ENCODE data around the gene PTPN9.
"Not testable (repeated sequence)": the region's sequence is repeated elsewhere in the genome, so short reads cannot be mapped to it uniquely, and the experiment has no call there.

Gene PTPN9

GRCh38 chr15:75570126-75570845, 8.8 kb downstream of the PTPN9 start:
- Histone ChIP-seq H3K27me3 (replicated peaks; ENCODE audit: insufficient read depth, low read length) (no peaks in the 10 kb centered on the region), H3F3A (ENCODE audit: insufficient read depth, low read length) (no peaks in the 10 kb centered on the region), H2AFZ (ENCODE audit: low read length) (no peak overlapping the region), H3K4me3 (ENCODE audit: low read length) (no peak overlapping the region), H3K9me2 (replicated peaks; ENCODE audit: insufficient read depth, low read length) (no peaks in the 10 kb centered on the region), H3K4me1 (ENCODE audit: low read length) (no peaks in the 10 kb centered on the region), H3K9me3 (replicated peaks; ENCODE audit: insufficient read depth, low read length) (no peaks in the 10 kb centered on the region), H3K36me3 (replicated peaks; ENCODE audit: insufficient read depth, low read length) (no peaks in the 10 kb centered on the region), H4K20me1 (ENCODE audit: insufficient read depth, low read length) (no peaks in the 10 kb centered on the region), H3K79me2 (ENCODE audit: low read length) (0 out of 2 replicates have a peak, but pooled peaks cover 12% of the 10 kb centered on the region), H3K27ac (ENCODE audit: low read length) (no peak overlapping the region), H3K9ac (ENCODE audit: low read length) (no peak overlapping the region), H3K4me2 (ENCODE audit: low read depth, low read length) (no peak overlapping the region)
- DNase-seq = no peak
- no peak for TF ChIP-seq EZH2phosphoT487 (IDR thresholded peaks at IDR 0.05; ENCODE audit: low read length)
- TF ChIP-seq, protein P1, sequence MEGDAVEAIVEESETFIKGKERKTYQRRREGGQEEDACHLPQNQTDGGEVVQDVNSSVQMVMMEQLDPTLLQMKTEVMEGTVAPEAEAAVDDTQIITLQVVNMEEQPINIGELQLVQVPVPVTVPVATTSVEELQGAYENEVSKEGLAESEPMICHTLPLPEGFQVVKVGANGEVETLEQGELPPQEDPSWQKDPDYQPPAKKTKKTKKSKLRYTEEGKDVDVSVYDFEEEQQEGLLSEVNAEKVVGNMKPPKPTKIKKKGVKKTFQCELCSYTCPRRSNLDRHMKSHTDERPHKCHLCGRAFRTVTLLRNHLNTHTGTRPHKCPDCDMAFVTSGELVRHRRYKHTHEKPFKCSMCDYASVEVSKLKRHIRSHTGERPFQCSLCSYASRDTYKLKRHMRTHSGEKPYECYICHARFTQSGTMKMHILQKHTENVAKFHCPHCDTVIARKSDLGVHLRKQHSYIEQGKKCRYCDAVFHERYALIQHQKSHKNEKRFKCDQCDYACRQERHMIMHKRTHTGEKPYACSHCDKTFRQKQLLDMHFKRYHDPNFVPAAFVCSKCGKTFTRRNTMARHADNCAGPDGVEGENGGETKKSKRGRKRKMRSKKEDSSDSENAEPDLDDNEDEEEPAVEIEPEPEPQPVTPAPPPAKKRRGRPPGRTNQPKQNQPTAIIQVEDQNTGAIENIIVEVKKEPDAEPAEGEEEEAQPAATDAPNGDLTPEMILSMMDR (IDR thresholded peaks at IDR 0.05; ENCODE audit: low read length) = no peak
- TF ChIP-seq EZH2 (optimal IDR thresholded peaks at IDR 0.05; ENCODE audit: low read depth, low read length) = no peak

DNA sequence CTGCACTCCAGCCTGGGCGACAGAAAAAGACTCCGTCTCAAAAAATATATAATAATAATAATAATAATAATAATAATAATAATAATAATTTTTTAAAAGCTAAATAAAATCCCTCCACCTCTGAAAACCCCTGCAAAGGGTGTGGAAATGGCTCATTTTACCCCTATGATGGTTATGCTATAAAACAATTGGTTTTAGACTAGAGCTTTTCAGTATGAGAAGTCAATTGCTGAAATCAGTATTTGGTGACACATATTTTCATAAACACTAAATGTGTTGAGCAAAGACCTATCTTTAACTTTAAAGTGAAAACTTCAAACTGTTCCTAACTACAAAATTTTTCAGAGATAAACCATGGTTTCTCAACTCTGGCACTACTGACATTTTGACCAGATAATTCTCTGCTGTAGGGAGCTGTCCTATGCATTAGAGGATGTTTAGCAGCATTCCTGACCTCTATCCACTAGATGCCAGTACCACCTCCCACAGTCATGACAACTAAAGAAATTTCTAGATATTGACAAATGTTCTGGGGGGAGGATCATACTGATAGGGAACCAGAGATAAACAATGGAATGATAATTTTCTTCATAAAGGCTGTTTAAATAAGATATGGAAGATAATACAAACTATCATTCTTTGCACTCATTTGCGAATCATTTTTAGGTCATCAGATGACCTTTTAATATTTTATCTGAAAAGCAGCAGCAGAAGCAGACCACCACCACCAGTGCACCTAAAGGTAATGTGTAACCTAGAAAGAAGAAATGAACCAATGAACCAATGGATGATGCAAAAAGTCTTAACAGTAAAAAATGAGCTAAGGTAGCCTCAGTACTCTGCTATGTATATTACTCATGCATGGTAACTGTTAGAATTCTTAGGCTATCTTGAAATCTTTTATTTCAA, 13.8 kb downstream of the PTPN9 start:
- H3F3A ChIP-seq (ENCODE audit: insufficient read depth, low read length) = no peaks in the 10 kb centered on the region
- H3K9me3 ChIP-seq (replicated peaks; ENCODE audit: insufficient read depth, low read length) = no peaks in the 10 kb centered on the region
- no peaks in the 10 kb centered on the region for H3K79me2 ChIP-seq (ENCODE audit: low read length)
- H3K4me1 ChIP-seq (ENCODE audit: low read length) = no peaks in the 10 kb centered on the region
- no peak overlapping the region for H3K4me3 ChIP-seq (ENCODE audit: low read length)
- no peaks in the 10 kb centered on the region for H3K9me2 ChIP-seq (replicated peaks; ENCODE audit: insufficient read depth, low read length)
- H2AFZ ChIP-seq (ENCODE audit: low read length) = no peak overlapping the region
- H3K9ac ChIP-seq (ENCODE audit: low read length) = no peak overlapping the region
- no peak overlapping the region for H3K27ac ChIP-seq (ENCODE audit: low read length)
- no peak for TF ChIP-seq EZH2 (optimal IDR thresholded peaks at IDR 0.05; ENCODE audit: low read depth, low read length)
- TF ChIP-seq EZH2phosphoT487 (IDR thresholded peaks at IDR 0.05; ENCODE audit: low read length) = no peak
- TF ChIP-seq, protein P1 (IDR thresholded peaks at IDR 0.05; ENCODE audit: low read length) = no peak
- no peaks in the 10 kb centered on the region for H3K27me3 ChIP-seq (replicated peaks; ENCODE audit: insufficient read depth, low read length)
- DNase-seq = no peak
- H4K20me1 ChIP-seq (ENCODE audit: insufficient read depth, low read length) = no peaks in the 10 kb centered on the region
- H3K4me2 ChIP-seq (ENCODE audit: low read depth, low read length) = no peak overlapping the region
- H3K36me3 ChIP-seq (replicated peaks; ENCODE audit: insufficient read depth, low read length) = no peaks in the 10 kb centered on the region

DNA sequence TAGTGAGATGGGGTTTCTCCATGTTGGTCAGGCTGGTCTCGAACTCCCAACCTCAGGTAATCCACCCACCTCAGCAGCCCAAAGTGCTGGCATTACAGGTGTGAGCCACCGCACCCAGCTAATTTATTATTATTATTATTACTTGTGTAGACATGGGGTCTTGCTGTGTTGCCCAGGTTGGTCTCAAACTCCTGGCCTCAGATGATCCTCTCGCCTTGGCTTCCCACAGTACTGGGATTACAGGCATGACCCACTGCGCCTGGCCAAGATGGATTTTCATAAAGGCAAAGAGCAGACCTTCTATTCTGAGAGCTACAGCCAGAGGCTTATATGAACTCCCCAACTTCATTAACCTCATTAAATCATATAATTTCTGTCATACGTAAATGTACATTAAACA, 17.2 kb downstream of the PTPN9 start:
- H3K4me2 ChIP-seq (ENCODE audit: low read depth, low read length) = no peak overlapping the region
- H3K9me3 ChIP-seq (replicated peaks; ENCODE audit: insufficient read depth, low read length) = no peaks in the 10 kb centered on the region
- H3K27me3 ChIP-seq (replicated peaks; ENCODE audit: insufficient read depth, low read length) = no peaks in the 10 kb centered on the region
- no peak overlapping the region for H3K9ac ChIP-seq (ENCODE audit: low read length)
- H3K4me1 ChIP-seq (ENCODE audit: low read length) = no peaks in the 10 kb centered on the region
- H3K36me3 ChIP-seq (replicated peaks; ENCODE audit: insufficient read depth, low read length) = no peaks in the 10 kb centered on the region
- H4K20me1 ChIP-seq (ENCODE audit: insufficient read depth, low read length) = no peaks in the 10 kb centered on the region
- no peak overlapping the region for H3K4me3 ChIP-seq (ENCODE audit: low read length)
- H3K27ac ChIP-seq (ENCODE audit: low read length) = no peak overlapping the region
- no peak for DNase-seq
- H3F3A ChIP-seq (ENCODE audit: insufficient read depth, low read length) = no peaks in the 10 kb centered on the region
- TF ChIP-seq EZH2phosphoT487 (IDR thresholded peaks at IDR 0.05; ENCODE audit: low read length) (no peak), EZH2 (optimal IDR thresholded peaks at IDR 0.05; ENCODE audit: low read depth, low read length) (no peak)
- TF ChIP-seq, protein P1 (IDR thresholded peaks at IDR 0.05; ENCODE audit: low read length) = no peak
- no peak overlapping the region for H2AFZ ChIP-seq (ENCODE audit: low read length)
- H3K79me2 ChIP-seq (ENCODE audit: low read length) = no peaks in the 10 kb centered on the region
- no peaks in the 10 kb centered on the region for H3K9me2 ChIP-seq (replicated peaks; ENCODE audit: insufficient read depth, low read length)

DNA sequence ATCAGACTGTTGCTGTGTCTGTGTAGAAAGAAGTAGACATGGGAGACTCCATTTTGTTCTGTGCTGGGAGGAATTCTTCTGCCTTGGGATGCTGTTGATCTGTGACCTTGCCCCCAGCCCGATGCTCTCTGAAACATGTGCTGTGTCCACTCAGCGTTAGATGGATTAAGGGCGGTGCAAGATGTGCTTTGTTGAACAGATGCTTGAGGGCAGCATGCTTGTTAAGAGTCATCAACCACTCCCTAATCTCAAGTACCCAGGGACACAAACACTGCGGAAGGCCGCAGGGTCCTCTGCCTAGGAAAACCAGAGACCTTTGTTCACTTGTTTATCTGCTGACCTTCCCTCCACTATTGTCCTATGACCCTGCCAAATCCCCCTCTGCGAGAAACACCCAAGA, 19.8 kb downstream of the PTPN9 start:
- H3K36me3 ChIP-seq (replicated peaks; ENCODE audit: insufficient read depth, low read length); H3K79me2 ChIP-seq (ENCODE audit: low read length); H3K4me3 ChIP-seq (ENCODE audit: low read length); H4K20me1 ChIP-seq (ENCODE audit: insufficient read depth, low read length); H3K9me3 ChIP-seq (replicated peaks; ENCODE audit: insufficient read depth, low read length); H3F3A ChIP-seq (ENCODE audit: insufficient read depth, low read length); H2AFZ ChIP-seq (ENCODE audit: low read length); DNase-seq; H3K27ac ChIP-seq (ENCODE audit: low read length); H3K27me3 ChIP-seq (replicated peaks; ENCODE audit: insufficient read depth, low read length); H3K4me1 ChIP-seq (ENCODE audit: low read length); H3K4me2 ChIP-seq (ENCODE audit: low read depth, low read length); H3K9me2 ChIP-seq (replicated peaks; ENCODE audit: insufficient read depth, low read length); H3K9ac ChIP-seq (ENCODE audit: low read length): not testable (repeated sequence)

- H3K36me3 ChIP-seq (replicated peaks; ENCODE audit: insufficient read depth, low read length); H3K27ac ChIP-seq (ENCODE audit: low read length); H3K9me3 ChIP-seq (replicated peaks; ENCODE audit: insufficient read depth, low read length); H3K79me2 ChIP-seq (ENCODE audit: low read length); DNase-seq; H3K4me2 ChIP-seq (ENCODE audit: low read depth, low read length); H3K27me3 ChIP-seq (replicated peaks; ENCODE audit: insufficient read depth, low read length); H3K9ac ChIP-seq (ENCODE audit: low read length); H3K9me2 ChIP-seq (replicated peaks; ENCODE audit: insufficient read depth, low read length); H3F3A ChIP-seq (ENCODE audit: insufficient read depth, low read length); H3K4me3 ChIP-seq (ENCODE audit: low read length); H4K20me1 ChIP-seq (ENCODE audit: insufficient read depth, low read length); H3K4me1 ChIP-seq (ENCODE audit: low read length); H2AFZ ChIP-seq (ENCODE audit: low read length): not testable (repeated sequence)
Measured at GRCh38 chr15:75558955-75559354, 20.2 kb downstream of the PTPN9 start.

Measured in MM.1S (cell line).